Measurements from ENCODE around the gene ZNRF1.

ZNRF1 gene

GRCh38 chr16:75110637-75111513 lies 112.1 kb downstream of the ZNRF1 start:
- Histone ChIP-seq H3K36me3 (ENCODE audit: control insufficient read depth in 2 of 2, insufficient read depth in 2 of 2, low read length in 2 of 2) (peaks cover 0 to 3% of the 10 kb centered on the region in 2 donors), H3K9me3 (ENCODE audit: control insufficient read depth in 2 of 2, low read length in 2 of 2) (no peaks in the 10 kb centered on the region), H3K27ac (ENCODE audit: low read depth in 2 of 2, low read length in 2 of 2) (peak overlapping the region; percentile 32 to 73), H3K4me3 (ENCODE audit: low read length in 2 of 2) (peak overlapping the region; percentile 0 to 55), H3K27me3 (ENCODE audit: control insufficient read depth in 2 of 2, insufficient read depth in 2 of 2, low read length in 2 of 2) (no peaks in the 10 kb centered on the region), H3K4me1 (ENCODE audit: control insufficient read depth in 2 of 2, insufficient read depth in 2 of 2, low read length in 2 of 2) (peaks cover 38 to 39% of the 10 kb centered on the region in 2 donors), H3K9ac (ENCODE audit: low read depth in 1 of 2, low read length in 2 of 2) (peak overlapping the region; percentile 9 to 43)

- peak overlapping the region in 1 of 2 donors; percentile 13 for H3K27ac ChIP-seq (ENCODE audit: low read depth in 2 of 2, low read length in 2 of 2)
- no peaks in the 10 kb centered on the region for H3K9me3 ChIP-seq (ENCODE audit: control insufficient read depth in 2 of 2, low read length in 2 of 2)
- no peak overlapping the region for H3K4me3 ChIP-seq (ENCODE audit: low read length in 2 of 2)
- peak overlapping the region in 1 of 2 donors; percentile 9 for H3K9ac ChIP-seq (ENCODE audit: low read depth in 1 of 2, low read length in 2 of 2)
- peaks cover 36 to 41% of the 10 kb centered on the region in 2 donors for H3K4me1 ChIP-seq (ENCODE audit: control insufficient read depth in 2 of 2, insufficient read depth in 2 of 2, low read length in 2 of 2)
- peaks cover 0 to 3% of the 10 kb centered on the region in 2 donors for H3K36me3 ChIP-seq (ENCODE audit: control insufficient read depth in 2 of 2, insufficient read depth in 2 of 2, low read length in 2 of 2)
- no peaks in the 10 kb centered on the region for H3K27me3 ChIP-seq (ENCODE audit: control insufficient read depth in 2 of 2, insufficient read depth in 2 of 2, low read length in 2 of 2)
Measured at GRCh38 chr16:75111514-75111940, 112.7 kb downstream of the ZNRF1 start.

- H3K4me1 ChIP-seq (ENCODE audit: control insufficient read depth in 2 of 2, insufficient read depth in 2 of 2, low read length in 2 of 2): peaks cover 36 to 42% of the 10 kb centered on the region in 2 donors
- no peak overlapping the region for H3K9ac ChIP-seq (ENCODE audit: low read depth in 1 of 2, low read length in 2 of 2)
- peak overlapping the region in 1 of 2 donors; percentile 13 for H3K27ac ChIP-seq (ENCODE audit: low read depth in 2 of 2, low read length in 2 of 2)
- no peak overlapping the region for H3K4me3 ChIP-seq (ENCODE audit: low read length in 2 of 2)
- H3K9me3 ChIP-seq (ENCODE audit: control insufficient read depth in 2 of 2, low read length in 2 of 2): no peaks in the 10 kb centered on the region
- no peaks in the 10 kb centered on the region for H3K27me3 ChIP-seq (ENCODE audit: control insufficient read depth in 2 of 2, insufficient read depth in 2 of 2, low read length in 2 of 2)
- H3K36me3 ChIP-seq (ENCODE audit: control insufficient read depth in 2 of 2, insufficient read depth in 2 of 2, low read length in 2 of 2): peaks cover 0 to 3% of the 10 kb centered on the region in 2 donors
Measured at GRCh38 chr16:75111961-75112733, 113.3 kb downstream of the ZNRF1 start.

GRCh38 chr16:75112734-75113491 lies 114.1 kb downstream of the ZNRF1 start:
- H3K36me3 ChIP-seq (ENCODE audit: control insufficient read depth in 2 of 2, insufficient read depth in 2 of 2, low read length in 2 of 2): peaks cover 0 to 3% of the 10 kb centered on the region in 2 donors
- no peak overlapping the region for H3K9ac ChIP-seq (ENCODE audit: low read depth in 1 of 2, low read length in 2 of 2)
- H3K27me3 ChIP-seq (ENCODE audit: control insufficient read depth in 2 of 2, insufficient read depth in 2 of 2, low read length in 2 of 2): no peaks in the 10 kb centered on the region
- H3K9me3 ChIP-seq (ENCODE audit: control insufficient read depth in 2 of 2, low read length in 2 of 2): no peaks in the 10 kb centered on the region
- H3K4me3 ChIP-seq (ENCODE audit: low read length in 2 of 2): no peak overlapping the region
- no peak overlapping the region for H3K27ac ChIP-seq (ENCODE audit: low read depth in 2 of 2, low read length in 2 of 2)
- peaks cover 36 to 42% of the 10 kb centered on the region in 2 donors for H3K4me1 ChIP-seq (ENCODE audit: control insufficient read depth in 2 of 2, insufficient read depth in 2 of 2, low read length in 2 of 2)

GRCh38 chr16:75113541-75114121 lies 114.8 kb downstream of the ZNRF1 start:
- H3K27ac ChIP-seq (ENCODE audit: low read depth in 2 of 2, low read length in 2 of 2): no peak overlapping the region
- H3K9ac ChIP-seq (ENCODE audit: low read depth in 1 of 2, low read length in 2 of 2): no peak overlapping the region
- peaks cover 0 to 3% of the 10 kb centered on the region in 2 donors for H3K36me3 ChIP-seq (ENCODE audit: control insufficient read depth in 2 of 2, insufficient read depth in 2 of 2, low read length in 2 of 2)
- H3K4me1 ChIP-seq (ENCODE audit: control insufficient read depth in 2 of 2, insufficient read depth in 2 of 2, low read length in 2 of 2): peaks cover 34 to 41% of the 10 kb centered on the region in 2 donors
- H3K4me3 ChIP-seq (ENCODE audit: low read length in 2 of 2): no peak overlapping the region
- no peaks in the 10 kb centered on the region for H3K27me3 ChIP-seq (ENCODE audit: control insufficient read depth in 2 of 2, insufficient read depth in 2 of 2, low read length in 2 of 2)
- no peaks in the 10 kb centered on the region for H3K9me3 ChIP-seq (ENCODE audit: control insufficient read depth in 2 of 2, low read length in 2 of 2)

GRCh38 chr16:75114179-75114945 lies 115.5 kb downstream of the ZNRF1 start:
- H3K36me3 ChIP-seq (ENCODE audit: control insufficient read depth in 2 of 2, insufficient read depth in 2 of 2, low read length in 2 of 2): peaks cover 0 to 3% of the 10 kb centered on the region in 2 donors
- H3K27me3 ChIP-seq (ENCODE audit: control insufficient read depth in 2 of 2, insufficient read depth in 2 of 2, low read length in 2 of 2): no peaks in the 10 kb centered on the region
- H3K9me3 ChIP-seq (ENCODE audit: control insufficient read depth in 2 of 2, low read length in 2 of 2): no peaks in the 10 kb centered on the region
- H3K9ac ChIP-seq (ENCODE audit: low read depth in 1 of 2, low read length in 2 of 2): no peak overlapping the region
- no peak overlapping the region for H3K4me3 ChIP-seq (ENCODE audit: low read length in 2 of 2)
- peaks cover 27 to 33% of the 10 kb centered on the region in 2 donors for H3K4me1 ChIP-seq (ENCODE audit: control insufficient read depth in 2 of 2, insufficient read depth in 2 of 2, low read length in 2 of 2)
- no peak overlapping the region for H3K27ac ChIP-seq (ENCODE audit: low read depth in 2 of 2, low read length in 2 of 2)

GRCh38 chr16:75114946-75115825 lies 116.4 kb downstream of the ZNRF1 start:
- peak overlapping the region in 1 of 2 donors; percentile 73 for H3K4me3 ChIP-seq (ENCODE audit: low read length in 2 of 2)
- no peaks in the 10 kb centered on the region for H3K27me3 ChIP-seq (ENCODE audit: control insufficient read depth in 2 of 2, insufficient read depth in 2 of 2, low read length in 2 of 2)
- H3K4me1 ChIP-seq (ENCODE audit: control insufficient read depth in 2 of 2, insufficient read depth in 2 of 2, low read length in 2 of 2): peaks cover 19 to 25% of the 10 kb centered on the region in 2 donors
- peak overlapping the region in 1 of 2 donors; percentile 40 for H3K9ac ChIP-seq (ENCODE audit: low read depth in 1 of 2, low read length in 2 of 2)
- H3K36me3 ChIP-seq (ENCODE audit: control insufficient read depth in 2 of 2, insufficient read depth in 2 of 2, low read length in 2 of 2): peaks cover 0 to 3% of the 10 kb centered on the region in 2 donors
- no peaks in the 10 kb centered on the region for H3K9me3 ChIP-seq (ENCODE audit: control insufficient read depth in 2 of 2, low read length in 2 of 2)
- H3K27ac ChIP-seq (ENCODE audit: low read depth in 2 of 2, low read length in 2 of 2): no peak overlapping the region

GRCh38 chr16:75116081-75116910 lies 117.5 kb downstream of the ZNRF1 start, which contains the start of gene LDHD:
TSS of gene LDHD (minus strand) at chr16:75116780. CDS start at chr16:75116720, 60 bp downstream.
- no peaks in the 10 kb centered on the region for H3K9me3 ChIP-seq (ENCODE audit: control insufficient read depth in 2 of 2, low read length in 2 of 2)
- H3K4me3 ChIP-seq (ENCODE audit: low read length in 2 of 2): peak within 1 kb of the TSS; percentile 73 to 78
- H3K27ac ChIP-seq (ENCODE audit: low read depth in 2 of 2, low read length in 2 of 2): peak within 1 kb of the TSS; percentile 74 to 80
- peaks cover 8 to 14% of the 10 kb centered on the region in 2 donors for H3K4me1 ChIP-seq (ENCODE audit: control insufficient read depth in 2 of 2, insufficient read depth in 2 of 2, low read length in 2 of 2)
- H3K36me3 ChIP-seq (ENCODE audit: control insufficient read depth in 2 of 2, insufficient read depth in 2 of 2, low read length in 2 of 2): peaks cover 0 to 3% of the 10 kb centered on the region in 2 donors
- H3K9ac ChIP-seq (ENCODE audit: low read depth in 1 of 2, low read length in 2 of 2): peak within 1 kb of the TSS; percentile 74 to 88
- H3K27me3 ChIP-seq (ENCODE audit: control insufficient read depth in 2 of 2, insufficient read depth in 2 of 2, low read length in 2 of 2): no peaks in the 10 kb centered on the region
